ENCODE measurements around the gene STIM2.
A peak's percentile ranks its signal among the peaks of the same experiment; 100 is the strongest.
"Not testable (repeated sequence)": the region's sequence is repeated elsewhere in the genome, so short reads cannot be mapped to it uniquely, and the experiment has no call there.

STIM2 gene

DNA sequence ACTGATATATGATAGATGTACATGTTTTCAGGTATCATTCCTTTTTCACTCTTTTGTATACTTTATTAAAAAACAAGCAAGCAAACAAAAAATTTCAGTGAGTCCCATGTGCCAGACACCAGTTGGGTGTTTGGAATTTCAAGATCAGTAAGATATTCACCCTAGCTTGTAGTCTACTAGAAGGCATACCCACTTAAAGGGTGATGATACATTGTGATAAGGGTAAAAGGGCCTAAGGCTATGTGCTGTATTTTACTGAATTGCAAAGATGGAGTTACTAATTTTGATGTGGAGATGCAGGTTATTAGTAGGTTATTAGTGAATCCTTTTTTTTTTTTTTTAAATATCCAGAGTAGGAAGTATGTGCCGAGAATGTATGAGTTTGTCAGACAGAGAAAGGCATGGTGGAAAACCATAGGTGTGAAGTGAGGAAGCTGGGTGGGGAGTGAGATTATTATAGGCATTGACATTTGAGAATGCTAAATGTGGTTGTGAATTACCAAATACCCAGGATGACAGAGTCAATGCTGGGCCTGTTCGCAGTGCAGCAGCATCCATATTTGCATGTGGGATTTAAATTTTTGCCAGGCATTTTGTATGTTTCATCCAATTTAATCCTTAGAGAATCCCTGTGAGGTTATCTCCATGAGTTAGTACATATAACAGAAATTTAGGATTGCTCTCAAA, 10.1 kb downstream of the STIM2 start:
- DNase-seq, result no peak

DNA sequence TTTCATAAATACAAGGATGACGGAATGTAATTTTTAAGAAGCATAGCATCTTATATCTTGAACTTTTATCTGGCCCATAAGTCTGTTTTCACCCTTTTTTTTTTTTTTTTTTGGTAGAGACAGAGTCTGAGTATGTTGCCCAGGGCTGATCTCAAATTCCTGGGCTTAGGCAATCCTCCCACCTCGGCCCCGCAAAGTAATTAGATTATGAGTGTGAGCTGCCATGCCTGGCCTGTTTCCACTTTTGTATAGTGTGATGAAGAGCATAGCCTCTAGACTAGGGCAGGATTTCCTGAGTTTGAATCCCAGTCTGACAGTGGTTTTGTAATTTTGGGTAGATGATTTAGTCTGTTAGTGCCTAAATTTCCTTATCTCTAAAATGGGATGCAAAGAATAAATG, 11.0 kb downstream of the STIM2 start:
- no peak for DNase-seq

GRCh38 chr4:26873391-26874026, 12.9 kb downstream of the STIM2 start:
- DNase-seq, result no peak

GRCh38 chr4:26874110-26874509, 13.5 kb downstream of the STIM2 start:
- no peak for DNase-seq

GRCh38 chr4:26877406-26877805, 16.8 kb downstream of the STIM2 start:
- no peak for DNase-seq

DNA sequence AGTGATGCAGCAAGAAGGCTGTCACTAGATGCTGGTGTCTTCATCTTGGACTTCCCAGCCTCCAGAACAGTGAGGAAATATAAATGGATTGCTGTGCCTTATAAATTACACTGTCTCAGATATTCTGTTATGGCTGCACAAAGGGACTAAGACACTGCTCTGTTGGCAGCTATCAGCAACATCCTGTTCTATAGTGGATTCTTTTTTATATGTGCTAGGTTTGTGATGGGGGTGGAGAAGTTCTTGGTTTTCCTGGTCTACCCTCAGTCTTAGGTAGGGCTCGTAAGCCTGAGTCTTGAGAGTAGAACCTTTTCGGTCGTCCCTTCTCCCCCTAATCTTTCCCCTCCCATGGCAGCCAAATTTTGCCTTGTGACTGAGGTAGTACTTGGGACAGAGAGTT, 17.3 kb downstream of the STIM2 start:
- DNase-seq, result no peak

DNA sequence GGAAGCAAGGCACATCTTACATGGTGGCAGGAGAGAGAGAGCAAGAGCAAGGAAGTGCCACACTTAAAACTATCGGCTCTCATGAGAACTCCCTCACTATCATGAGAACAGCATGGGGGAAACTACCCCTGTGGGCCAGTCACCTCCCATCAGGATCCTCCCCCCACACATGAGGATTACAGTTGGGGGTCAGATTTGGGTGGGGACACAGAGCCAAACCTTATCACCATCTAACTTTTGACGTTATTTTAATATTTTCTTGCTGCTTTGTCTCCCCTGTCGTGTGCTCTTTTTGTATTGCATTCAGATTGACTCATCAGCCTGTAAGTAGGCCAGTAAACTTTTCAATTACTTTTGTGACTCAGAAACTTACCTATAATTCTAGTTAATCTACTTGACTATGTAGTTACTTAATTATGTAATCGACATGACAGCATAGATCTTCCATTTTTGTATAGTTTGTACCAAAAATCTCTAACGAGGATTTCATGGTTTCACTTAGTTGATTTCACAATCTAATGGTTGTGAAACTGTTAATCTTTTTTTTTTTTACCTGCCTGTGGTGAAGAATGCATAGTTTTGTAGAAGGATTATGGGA, 18.3 kb downstream of the STIM2 start:
- DNase-seq, result no peak

DNA sequence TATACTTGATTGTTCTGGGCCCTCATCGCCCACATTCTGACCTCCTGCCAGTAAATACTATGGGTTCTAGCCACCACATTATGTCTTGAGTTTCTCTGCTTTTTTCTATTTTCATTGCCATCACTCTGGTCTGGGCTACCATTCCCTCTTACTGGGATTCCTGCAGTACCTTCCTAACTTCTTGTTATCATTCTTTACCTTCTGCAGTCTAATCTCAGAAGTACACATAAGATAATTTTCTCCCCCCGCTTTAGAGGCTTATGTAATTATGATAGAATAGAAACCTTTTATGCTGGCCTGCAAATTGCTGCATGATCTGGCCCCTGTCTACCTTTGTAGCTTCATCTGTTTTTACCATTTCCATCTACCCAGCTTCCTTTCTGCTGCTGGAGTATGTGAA, 19.2 kb downstream of the STIM2 start:
- peak; percentile 78 for DNase-seq

- DNase-seq, result no peak
Observed at GRCh38 chr4:26884026-26884425, 23.4 kb downstream of the STIM2 start.

GRCh38 chr4:26884486-26884988, 23.9 kb downstream of the STIM2 start:
- no peak for DNase-seq

DNA sequence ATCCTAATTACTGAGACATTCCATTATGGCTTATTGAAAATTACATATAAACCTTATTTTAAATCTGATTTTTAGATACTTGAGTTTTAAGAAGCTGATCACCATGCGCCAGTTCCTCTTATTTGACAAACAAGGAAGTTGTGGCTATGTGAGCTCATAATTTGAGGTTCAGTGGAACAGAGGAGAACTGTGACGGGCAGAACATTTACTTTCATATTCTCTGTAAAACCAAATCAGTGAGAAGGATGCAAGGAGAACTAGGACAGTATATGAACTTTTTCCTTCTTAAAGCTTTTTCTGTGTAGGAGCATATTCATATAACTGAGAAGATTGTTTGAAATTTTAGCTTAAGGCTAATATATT, 25.3 kb downstream of the STIM2 start:
- DNase-seq, result peak; percentile 61

DNA sequence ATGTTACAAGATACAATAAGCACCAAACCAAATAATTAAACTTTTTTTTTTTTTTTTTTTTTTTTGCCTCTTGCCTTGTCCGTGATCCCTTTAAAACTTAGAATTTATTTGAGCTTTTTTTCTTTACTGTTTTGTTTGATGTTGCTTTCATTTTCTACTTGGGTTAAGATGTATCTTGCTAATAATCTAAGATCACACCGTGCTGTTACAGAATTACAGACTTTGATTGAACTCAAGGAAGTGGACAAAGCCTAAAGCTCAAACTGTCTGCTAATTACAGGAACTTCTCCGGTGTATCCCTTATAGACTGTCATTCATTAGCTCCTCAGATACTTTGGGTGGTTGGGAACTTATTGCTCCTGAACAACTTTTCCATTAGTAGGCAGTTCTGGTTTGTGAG, 26.5 kb downstream of the STIM2 start:
- DNase-seq, result no peak

DNA sequence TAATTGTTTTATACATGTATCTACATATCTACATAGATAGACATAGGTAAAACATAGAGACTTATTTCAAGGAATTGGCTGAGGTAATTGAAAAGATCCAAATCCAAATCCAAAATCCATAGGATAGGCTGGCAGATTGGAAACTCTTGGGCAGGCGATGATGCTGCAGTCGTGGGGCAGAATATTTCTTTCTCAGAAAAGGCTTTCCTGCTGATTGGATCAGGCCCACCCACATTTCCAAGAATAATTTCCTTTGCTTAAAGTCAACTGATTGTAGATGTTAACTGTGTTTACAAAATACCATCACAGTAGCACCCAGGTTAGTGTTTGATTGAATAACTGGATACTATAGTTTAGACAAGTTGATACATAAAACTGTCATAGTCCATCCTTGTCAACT, 27.2 kb downstream of the STIM2 start:
- DNase-seq, result no peak

DNA sequence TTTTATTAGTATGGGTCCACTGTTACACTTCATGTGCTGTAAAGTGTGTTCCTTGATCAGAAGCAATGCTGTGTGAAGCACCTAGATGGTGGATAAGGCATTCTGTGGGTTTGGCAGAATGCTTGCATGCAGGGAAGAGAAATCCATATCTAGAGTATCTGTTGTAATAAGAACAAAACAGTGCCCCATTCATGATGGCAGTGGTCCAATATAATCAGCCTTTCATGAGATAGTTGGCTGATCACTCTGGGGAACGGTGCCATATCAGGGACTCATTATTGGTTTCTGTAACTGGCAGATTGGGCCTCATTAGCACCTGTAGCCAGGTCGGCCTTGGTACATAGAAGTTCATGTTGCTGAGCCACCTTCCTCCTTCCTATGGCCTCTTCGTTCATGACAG, 28.7 kb downstream of the STIM2 start:
- peak; percentile 79 for DNase-seq

- DNase-seq, result no peak
Observed at GRCh38 chr4:26891054-26891453, 30.4 kb downstream of the STIM2 start.

DNA sequence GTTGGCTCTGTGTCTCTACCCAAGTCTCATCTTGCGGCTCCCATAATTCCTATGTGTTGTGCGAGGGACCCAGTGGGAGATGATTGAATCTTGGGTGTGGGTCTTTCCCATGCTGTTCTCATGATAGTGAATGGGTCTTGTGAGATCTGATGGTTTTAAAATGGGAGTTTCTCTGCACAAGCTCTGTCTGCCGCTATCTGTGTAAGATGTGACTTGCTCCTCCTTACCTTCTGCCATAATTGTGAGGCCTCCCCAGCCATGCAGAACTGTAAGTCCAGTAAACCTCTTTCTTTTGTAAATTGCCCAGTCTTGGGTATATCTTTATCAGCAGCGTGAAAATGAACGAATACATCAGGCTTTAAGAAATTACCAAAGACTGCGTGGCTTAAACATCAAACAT, 31.2 kb downstream of the STIM2 start:
- DNase-seq, result no peak

GRCh38 chr4:26892480-26893150, 32.0 kb downstream of the STIM2 start:
- DNase-seq, result no peak

DNA sequence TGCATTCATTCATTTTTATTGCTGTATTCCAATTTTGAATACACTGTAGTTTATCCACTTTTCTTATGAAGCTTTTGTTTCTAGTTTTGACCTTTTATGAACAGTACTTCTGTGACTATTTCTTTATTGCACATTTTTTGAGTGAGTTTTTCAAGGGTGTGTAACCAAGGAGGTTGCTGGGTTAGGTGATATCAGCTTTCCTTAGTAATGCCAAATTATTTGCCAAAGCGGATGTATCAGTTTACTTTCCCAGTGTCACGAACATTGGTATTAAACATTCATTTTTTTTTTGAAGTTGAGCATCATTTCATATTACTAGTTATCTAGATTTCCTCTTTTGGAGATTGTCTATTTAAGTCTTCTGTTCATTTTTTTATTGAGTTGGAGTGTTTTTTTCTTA, 32.9 kb downstream of the STIM2 start:
- no peak for DNase-seq

DNA sequence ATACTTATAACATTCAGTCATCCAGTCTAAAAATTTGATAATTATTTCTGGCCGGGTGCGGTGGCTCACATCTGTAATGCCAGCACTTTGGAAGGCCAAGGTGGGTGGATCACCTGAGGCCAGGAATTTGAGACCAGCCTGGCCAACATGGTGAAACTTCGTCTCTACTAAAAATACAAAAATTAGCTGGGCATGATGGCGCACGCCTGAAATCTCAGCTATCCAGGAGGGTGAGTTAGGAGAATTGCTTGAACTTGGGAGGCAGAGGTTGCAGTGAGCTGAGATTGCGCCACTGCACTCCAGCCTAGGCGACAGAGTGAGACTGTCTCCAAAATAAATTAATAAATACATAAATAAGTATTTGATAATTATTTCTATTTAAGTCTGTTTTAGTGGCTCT, 34.2 kb downstream of the STIM2 start:
- DNase-seq, result not testable (repeated sequence)

DNA sequence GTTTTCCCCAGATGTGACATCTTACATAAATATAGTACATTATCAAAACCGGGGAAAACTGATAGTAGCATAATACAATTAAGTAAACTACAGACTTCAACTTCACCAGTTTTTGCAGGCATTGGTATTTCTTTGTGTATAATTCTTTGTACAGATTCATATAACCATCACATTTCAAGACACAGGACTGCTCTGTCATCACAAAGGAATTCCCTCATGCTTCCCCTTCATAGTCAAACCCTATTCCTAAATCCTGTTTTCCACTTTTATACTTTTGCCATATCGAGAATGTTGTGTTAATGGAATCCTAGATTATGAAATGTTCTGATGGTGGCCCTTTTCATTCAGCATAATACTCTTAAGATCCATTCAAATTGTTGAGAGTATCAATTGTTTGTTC, 36.0 kb downstream of the STIM2 start:
- no peak for DNase-seq

GRCh38 chr4:26899991-26900390, 39.4 kb downstream of the STIM2 start:
- peak; percentile 39 for DNase-seq

DNA sequence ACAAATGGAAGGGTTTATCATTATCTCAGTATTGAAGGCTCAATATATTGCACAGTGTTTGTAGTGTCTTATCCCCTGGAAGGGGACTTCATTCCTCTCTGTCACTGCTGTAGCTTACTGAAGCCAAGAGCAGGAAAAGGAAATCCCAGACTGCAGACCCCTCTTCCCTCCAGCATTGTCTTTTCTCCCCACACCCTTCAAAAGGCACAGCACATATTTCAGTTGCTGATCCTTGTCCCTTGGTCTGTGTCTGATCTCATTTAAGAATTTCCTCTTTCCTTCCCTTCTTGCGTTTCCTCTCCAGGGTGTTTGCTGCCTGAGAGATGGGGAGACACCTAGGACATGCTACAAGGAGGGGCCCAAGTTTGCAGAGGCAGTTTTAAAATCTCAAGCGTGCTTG, 40.1 kb downstream of the STIM2 start:
- no peak for DNase-seq

- DNase-seq, result no peak
Observed at GRCh38 chr4:26905172-26905571, 44.5 kb downstream of the STIM2 start.
